ENCODE measurements around the gene CCDC126.
"Not testable (repeated sequence)": the region's sequence is repeated elsewhere in the genome, so short reads cannot be mapped to it uniquely, and the experiment has no call there.

Gene CCDC126, protein sequence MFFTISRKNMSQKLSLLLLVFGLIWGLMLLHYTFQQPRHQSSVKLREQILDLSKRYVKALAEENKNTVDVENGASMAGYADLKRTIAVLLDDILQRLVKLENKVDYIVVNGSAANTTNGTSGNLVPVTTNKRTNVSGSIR

DNA sequence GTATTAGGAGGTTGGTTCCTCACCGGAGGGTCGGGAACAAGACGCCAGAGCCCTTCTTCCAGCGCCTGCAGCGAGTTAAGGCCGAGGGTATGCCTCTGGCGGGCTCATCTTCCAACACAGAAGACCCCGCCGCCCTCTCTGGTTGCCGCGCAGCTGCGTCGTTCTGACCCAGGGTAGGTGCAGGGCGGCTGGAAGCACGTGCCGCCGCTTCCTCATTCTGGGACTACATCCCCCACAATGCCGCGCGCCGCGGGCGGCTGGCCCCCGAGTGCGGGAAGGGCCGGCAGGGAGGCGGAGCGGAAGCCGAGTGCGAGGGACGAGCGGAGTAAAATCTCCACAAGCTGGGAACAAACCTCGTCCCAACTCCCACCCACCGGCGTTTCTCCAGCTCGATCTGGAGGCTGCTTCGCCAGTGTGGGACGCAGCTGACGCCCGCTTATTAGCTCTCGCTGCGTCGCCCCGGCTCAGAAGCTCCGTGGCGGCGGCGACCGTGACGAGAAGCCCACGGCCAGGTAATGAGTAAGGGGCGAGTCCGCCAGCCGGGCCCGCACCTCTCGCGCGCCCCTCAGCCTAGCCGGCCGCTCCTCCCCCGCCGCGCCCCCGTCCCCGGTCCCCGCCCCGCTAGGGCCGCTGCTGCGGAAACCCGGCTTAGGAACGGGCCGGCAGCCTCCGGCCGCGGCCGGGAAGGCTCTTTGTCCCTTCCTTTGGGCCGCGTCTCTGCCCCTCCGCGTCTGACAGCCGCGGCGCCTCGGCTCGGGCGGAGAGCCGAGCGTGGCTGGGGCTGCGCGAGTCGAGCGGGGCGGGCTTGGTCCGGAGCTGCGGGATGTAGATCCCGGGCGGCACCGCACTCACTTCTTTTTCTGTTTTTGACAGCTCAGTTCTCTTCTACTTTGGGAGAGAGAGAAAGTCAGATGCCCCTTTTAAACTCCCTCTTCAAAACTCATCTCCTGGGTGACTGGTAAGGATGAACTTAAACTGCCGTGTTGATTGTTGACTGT is at the start of gene CCDC126:
CCDC126 (plus strand) TSS at position 289 of the 998 bp plus-strand sequence. CDS start 13,934 bp downstream, outside the sequence.
- DNase-seq (ENCODE audit: low read depth, low spot score), result peak; percentile 80

DNA sequence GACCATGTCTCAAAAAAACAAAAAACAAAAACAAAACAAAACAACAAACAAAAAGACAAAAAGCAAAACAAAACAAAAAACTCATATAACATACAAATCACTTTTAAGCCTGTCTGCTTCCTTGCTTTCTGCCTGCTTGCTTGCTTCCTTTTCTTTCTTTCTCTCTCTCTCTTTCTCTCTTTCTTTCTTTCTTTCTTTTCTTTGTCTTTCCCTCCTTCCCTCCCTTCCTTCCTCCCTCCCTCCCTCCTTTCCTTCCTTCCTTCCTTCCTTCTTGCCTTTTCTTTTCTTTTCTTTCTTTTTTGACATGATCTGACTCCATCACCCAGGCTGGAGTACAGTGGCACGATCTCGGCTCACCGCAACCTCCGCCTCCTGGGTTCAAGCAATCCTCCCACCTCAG is 49.5 kb upstream of the CCDC126 start:
- no peak for DNase-seq (ENCODE audit: low read depth, low spot score)

DNA sequence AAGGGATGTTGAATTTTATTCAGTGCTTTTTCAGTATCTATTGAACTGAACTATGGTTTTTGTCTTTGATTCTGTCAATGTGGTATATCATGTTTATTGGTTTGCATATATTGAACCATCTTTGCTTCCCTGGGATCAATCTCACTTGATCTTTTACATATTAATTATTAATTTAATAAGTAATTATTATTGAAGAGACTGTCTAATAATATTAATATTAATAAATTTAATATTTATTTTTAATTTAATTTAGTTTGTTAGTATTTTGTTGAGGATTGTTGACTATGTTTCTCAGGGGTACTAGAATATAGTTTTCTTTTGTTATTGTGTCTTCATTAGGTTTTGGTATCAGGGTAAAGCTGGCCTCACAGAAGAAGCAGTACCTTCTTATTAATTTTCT is 38.9 kb upstream of the CCDC126 start:
- no peak for DNase-seq (ENCODE audit: low read depth, low spot score)

DNA sequence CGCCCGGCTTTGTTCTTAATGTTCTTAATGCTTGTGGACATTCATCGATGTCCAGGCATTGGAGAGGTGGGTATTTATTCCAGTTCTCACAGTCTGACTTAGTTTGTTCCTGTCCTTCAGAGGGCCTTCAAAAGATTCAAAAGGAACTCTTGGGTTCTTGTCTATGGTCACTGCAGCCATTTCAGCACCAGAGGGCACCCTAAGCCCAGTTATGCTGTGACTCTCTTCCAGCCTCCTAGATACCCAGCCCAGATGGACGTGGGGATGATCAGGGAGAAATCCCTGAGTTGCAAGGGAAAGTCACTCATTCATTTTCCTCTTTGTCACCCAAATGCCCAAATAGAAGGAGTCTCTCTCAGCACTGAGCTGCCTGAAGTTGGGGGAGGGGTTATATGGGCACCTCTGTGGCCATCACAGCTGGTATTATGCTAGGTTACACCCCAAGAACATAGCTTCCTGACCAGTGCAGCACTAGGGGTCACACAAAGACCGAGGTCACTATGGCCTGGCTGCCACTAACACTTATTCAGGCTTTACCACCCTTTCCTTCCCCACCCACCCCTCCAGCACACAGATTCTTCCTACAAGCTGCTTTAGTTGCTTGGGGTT is 26.5 kb upstream of the CCDC126 start:
- DNase-seq (ENCODE audit: low read depth, low spot score), result peak; percentile 54

DNA sequence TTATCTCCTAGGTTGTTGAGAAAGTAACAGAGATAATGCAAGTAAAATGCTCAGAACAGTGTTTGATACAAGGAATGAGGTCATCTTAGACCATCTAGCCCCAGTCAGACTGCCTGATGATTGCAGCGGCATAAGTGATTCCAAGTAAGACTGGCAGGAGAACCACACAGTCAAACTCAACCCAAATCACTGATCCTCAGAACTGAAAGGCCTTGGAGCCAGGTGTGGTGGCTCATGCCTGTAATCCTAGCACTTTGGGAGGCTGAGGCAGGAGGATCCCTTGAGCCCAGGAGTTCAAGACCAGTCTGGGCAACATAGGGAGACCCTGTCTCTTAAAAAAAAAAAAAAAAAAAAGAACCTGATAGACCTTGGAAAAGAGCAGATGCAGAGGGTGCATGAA is 15.2 kb upstream of the CCDC126 start:
- not testable (repeated sequence) for DNase-seq (ENCODE audit: low read depth, low spot score)

DNA sequence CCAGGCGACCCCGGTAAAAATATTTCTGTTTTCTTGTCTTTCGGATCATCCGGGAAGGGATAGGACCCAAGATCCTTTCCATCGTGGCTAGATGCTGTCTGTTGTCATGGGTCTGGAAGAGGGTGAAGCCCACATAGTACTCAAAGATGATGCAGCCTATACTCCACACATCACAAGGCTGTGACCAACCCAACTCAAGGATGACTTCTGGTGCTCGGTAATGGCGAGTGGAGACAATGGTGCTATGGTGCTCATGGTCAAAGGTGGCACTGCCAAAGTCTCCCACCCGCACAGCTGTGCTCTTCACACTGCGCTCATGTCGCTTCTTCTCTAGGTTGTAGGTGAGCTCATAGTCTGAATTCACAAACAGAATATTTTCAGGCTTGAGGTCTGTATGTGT is 11.9 kb upstream of the CCDC126 start:
- not testable (repeated sequence) for DNase-seq (ENCODE audit: low read depth, low spot score)

DNA sequence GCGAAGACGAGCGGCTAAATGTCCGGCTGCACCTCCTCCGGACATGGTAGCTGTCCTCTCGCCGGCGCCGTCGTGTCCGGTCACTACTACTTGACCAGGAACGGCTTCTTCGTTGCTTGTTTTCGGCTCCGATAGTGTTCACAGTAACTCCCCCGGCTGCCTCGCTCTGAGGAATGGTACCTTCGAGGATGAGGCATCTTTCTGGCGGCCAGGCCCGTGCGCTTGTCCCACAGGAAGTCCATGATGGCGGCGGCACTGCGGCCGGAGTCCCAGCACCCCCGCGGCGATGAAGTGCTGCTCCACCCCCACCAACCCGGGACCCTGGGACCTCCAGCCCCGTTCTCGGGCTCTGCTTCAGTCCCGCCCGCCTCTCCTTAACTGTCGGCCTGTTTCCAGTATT is 11.0 kb upstream of the CCDC126 start:
- no peak for DNase-seq (ENCODE audit: low read depth, low spot score)

DNA sequence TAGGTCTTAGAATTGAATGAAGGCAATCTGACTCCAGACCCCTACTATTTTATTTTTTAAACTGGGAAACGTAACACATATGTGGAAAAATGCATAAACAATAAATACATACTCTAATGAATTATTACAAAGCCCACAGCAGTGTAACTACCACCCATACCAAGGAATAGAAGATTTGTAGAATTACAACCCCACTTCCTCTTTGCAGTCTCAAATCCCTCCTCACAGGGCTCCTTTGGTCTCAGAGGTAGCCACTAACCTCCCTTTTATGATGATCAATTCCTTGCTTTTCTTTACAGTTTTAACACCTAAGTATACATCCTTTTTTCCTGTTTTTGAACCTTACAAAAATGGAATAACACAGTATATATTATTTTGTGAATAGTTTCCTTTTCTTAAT is 6.7 kb upstream of the CCDC126 start:
- no peak for DNase-seq (ENCODE audit: low read depth, low spot score)

DNA sequence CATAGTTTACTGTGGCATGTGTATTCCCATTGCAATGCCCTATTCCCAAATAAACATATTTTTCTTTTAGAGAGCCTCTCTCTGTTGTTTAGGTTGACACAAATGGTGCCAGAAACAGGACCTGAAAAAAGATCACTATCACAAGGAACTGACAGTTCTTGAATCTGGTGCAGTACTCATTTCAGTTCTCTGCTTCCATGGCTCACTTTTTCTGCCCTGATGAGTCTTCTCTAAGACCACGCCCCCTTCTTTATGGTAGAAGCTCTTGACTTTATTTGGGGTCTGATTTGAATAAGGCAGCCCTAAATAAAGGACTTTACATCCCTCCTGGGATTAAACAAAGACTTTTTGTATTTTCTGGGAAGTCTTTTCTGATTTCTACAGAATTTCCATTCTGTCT is 3.5 kb upstream of the CCDC126 start:
- no peak for DNase-seq (ENCODE audit: low read depth, low spot score)

DNA sequence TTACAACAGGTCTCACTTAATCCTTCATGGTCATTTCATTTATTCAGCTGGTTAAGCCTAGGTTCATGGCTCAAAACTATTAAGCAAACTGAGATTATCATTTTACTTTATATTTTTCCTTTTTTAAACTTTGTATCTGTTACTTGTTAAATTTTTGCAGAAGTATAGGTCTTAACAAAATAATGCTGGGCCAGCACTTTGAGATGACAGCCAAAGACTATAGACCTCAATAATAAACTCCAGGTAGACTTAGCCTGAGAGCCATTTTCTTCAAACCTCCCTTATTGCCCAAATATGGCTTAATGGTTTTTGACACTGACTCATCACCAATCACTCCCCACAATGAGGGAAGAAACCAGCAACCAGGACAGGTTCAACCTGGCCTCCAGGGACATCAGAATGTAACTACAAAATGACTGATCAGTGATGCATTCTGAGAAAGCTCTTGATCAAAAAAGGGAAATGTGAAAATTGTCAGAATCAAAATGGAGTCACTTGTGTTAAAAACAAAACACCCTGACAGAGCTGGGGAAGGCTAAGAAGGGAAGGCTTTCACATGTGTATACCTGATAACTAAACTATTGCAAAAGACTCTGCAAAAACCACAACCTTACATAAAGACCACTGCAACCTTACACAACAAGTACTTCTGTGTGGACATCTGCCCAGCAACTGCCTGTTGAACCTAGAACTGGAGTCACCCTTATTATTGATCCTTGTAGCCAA is 2.1 kb upstream of the CCDC126 start:
- no peak for DNase-seq (ENCODE audit: low read depth, low spot score)

DNA sequence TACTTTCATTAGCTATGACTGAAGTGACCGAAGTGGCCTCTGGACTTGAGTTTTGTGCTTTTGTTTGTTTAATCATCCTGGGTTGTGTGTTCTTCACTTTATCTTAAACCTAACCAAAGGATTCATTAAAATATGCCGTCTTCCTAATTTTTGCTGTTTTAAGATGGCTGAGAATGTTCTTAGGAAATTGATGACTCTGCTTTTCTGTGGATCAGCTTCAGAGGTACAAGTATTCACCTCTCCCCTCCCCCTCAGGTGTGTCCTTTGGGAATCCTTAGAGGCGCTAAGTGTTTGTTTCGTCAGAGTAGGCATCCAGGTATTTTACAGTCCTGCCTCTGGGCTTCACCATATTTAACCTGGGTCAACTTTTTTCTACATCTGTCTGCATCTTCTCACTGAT is 1.1 kb downstream of the CCDC126 start:
- DNase-seq (ENCODE audit: low read depth, low spot score), result no peak

DNA sequence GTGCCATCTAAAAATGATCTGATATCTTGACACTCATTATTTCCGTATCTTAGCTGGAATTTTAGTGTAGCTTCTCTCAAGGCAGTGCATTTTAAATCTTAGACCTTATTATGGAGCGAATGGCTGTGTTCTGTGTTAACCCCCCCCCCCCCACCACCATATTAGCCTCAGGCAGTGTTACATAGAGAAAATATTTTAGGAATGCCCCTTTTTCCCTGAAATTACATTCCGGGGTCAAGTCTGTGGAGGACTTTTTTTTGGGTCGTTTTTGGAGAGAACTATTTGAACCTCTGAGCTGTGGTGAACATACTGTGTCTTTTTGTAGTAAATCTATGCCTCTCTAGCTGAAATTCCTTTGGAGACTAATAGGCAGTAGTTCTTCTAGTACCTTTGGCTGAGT is 3.1 kb downstream of the CCDC126 start:
- no peak for DNase-seq (ENCODE audit: low read depth, low spot score)

DNA sequence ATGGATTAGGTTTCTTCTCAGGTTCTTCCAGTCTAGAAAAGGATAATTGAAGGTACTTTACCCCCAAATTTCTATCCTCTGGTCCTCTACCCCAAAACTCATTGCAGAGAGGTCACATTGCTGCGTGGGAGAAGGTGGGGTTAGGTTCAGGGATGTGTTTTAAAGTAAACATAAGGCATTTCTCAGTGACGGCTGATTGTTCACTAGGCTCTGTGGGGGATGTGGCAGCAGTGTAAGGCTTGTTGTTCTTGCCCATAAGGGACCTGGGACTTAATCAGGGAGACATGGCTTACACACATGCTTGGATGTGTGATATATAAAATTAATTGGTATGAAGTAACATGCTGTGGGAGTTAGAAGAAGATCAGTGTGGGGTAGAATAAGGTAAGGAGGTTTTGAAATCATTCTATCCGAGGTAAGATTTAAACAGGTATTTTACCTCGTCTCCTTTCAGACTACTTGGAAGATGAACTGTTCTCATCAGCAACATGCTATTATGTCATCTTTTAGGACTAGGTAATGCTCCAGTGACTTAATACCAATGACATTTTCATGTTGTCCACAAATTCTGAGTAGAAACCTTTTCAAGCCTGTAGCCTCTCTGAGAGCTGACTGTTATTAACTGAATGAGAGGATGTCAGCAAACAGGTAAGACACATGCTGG is 6.6 kb downstream of the CCDC126 start:
- DNase-seq (ENCODE audit: low read depth, low spot score), result no peak

DNA sequence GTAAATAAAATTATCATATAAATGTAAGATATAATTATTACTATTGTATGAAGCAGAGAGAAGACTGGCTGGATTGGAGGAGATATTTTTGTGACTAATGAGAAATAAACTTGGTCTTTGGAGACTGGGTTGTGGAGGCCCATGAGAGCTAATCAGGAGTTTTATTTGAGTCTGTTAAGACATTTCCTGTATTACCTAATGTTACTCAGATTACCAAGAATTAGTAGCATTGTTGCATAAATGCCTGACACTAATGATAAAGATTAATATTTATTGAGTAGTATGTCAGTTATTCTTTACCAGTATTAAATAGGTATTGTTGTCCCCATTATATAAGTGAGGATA is 7.1 kb downstream of the CCDC126 start:
- DNase-seq (ENCODE audit: low read depth, low spot score), result no peak

DNA sequence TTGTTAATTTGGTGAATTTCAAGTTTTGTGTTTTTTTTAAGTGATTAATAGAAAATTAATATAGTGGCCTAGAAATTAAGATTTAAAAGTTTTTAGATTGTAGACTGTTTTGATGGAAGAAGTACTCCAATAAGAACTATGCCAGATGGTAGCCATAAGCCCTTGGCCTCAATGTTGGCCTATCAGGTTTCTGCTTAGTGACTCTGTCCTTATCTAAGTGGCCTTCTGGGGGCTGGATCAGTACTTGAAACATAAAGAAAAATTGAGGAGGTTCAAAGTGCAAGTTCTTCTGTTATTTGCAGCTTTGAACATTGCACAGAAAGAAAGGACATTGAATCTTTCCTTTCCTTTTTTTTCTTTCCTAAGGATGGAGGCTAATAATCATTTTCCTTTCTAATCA is 9.9 kb downstream of the CCDC126 start:
- DNase-seq (ENCODE audit: low read depth, low spot score), result no peak

DNA sequence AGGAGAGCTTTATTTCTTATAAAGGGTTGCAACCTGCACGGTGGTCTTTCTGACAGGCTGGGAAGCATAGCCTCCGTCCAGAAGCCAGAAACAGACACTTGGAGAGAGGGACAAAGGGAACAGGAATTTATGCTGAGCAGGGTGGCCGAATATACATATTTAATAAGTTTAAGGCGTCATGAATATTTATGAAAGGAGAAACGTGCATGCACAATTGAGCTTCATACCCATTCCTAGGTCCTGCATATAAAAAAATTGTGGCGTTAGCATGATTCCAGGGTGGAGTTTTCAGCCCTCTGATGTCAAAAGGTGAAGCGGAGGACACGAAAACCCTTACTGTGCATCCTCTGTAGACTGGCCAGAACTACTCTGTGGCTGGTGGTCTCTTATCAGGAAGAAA is 10.7 kb downstream of the CCDC126 start:
- DNase-seq (ENCODE audit: low read depth, low spot score), result no peak

DNA sequence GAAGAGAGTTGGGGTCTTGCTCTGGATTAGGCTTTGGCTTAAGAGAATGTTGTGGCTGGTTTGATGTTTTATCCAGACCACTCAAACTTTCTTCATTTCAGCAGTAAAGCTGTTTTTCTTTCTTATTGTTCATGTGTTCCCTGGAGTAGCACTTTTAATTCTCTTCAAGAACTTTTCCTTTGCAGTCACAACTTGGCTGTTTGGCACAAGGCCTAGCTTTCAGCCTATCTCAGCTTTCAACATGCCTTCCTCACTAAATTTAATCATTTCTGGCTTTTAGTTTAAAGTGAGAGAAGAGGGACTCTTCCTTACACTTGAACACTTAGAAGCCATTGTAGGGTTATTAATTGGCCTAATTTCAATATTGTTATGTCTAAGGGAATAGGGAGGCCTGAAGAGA is 18.1 kb downstream of the CCDC126 start:
- no peak for DNase-seq (ENCODE audit: low read depth, low spot score)

DNA sequence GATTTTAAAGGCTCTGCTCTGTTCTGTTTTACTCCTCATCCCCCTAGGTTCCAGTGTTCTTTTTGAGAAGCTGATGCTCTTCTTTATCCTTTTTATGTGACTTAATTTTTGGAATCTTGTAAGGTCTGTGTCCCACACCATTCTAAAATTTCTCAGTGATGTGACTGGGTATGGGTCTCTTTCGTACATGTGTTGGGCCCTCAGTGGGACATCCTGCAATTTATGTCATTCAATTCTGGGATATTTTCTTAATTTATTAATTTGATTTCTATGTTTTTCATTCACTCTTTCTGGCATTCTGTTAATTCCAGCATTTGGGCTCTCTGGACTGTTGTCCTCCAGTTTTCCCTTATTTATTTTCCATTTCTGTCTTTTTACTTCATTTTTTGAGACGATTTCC is 19.4 kb downstream of the CCDC126 start:
- DNase-seq (ENCODE audit: low read depth, low spot score), result no peak

DNA sequence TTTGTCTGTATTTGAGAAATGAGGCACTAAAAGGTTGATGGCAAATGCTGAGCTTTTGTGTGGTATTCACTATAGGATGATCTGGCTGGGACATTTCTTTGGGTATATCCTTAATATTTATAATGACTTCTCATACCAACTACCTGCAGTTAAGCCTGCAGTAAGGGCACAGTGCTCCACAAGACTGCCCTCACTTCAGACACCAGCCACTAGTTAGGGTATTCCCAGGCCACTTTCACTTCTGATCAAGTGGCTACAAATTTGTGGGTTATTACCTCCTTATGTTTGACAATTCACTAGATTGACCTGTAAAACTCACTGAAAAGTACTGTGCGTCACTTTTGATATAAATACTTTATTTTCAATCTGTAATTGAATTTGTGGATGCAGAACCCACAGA is 20.3 kb downstream of the CCDC126 start:
- DNase-seq (ENCODE audit: low read depth, low spot score), result no peak

DNA sequence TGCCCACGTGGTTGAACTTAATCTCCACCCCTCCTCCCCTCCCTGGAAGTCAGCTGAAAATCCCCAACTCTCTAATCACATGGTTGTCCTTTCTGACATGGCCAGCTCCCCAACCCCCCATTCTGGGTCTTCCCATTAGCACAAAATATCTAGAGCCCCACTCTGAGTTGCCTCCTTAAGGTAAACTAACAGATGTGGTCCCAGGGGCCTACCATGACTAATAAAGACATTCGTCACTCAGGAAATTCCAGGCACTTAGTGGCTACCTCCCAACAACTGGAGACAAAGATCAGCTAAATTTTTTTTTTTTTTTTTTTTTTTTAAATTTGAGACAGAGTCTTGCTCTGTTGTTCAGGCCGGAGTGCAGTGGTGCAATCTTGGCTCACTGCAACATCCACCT is 21.1 kb downstream of the CCDC126 start:
- no peak for DNase-seq (ENCODE audit: low read depth, low spot score)

DNA sequence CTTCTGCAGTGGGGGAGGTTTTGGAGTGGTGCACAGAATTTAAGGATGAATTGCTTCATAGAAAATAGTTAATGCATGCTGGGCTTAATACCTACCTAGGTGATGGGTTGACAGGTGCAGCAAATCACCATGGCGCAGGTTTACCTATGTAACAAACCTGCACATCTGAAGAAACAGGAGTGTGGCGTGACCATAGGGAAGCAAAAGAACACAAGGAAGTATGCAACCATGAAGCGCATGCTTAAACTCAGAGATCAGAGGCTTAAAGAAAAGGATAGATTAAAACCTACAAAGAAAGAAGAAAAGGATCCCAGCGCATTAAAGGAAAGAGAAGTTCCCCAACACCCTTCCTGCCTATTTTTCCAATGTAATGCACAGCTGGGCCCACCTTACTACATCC is 22.0 kb downstream of the CCDC126 start:
- no peak for DNase-seq (ENCODE audit: low read depth, low spot score)

DNA sequence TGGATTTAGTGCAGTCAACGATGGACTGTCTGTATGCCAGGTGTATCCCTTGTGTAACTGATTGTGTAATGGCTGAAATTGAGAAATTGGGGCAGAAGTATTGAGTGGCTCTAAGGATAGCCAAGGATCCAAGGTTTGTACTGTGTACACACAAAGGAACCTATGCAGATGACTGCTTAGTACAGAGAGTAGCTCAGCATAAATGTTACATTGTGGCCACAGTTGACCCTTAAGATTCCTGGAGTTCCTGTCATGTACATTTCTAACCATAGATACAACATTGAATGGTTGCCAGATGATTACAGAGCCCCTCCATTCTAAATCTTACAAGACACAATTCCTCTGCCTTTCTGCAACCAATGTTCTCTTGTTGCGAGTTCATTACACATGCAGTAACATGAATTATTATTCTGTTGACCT is 25.3 kb downstream of the CCDC126 start:
- DNase-seq (ENCODE audit: low read depth, low spot score), result no peak
